Esophagus squamous epithelium (tissue), 5 donors: Measurements from ENCODE around the gene RNU7-1. TPM values are rescaled to one million over a fixed set of nuclear protein-coding genes. Genes with fewer than 3 reads are reported as not detected.

Experiments used
- DNase-seq: peaks from one replicate; lab custom pipeline; 2025; lab: John Stamatoyannopoulos, UW
- H3K27ac ChIP-seq, 4 donors: fragments of 200-600 bp; sonication (generic); one replicate each; pipeline ENCODE4 v1.5.1; 2016 to 2019; ENCODE audit warnings: mild to moderate bottlenecking in 1 of 4
- H3K27me3 ChIP-seq, 4 donors: fragments of 200-600 bp; sonication (generic); 1 replicate in 3 of 4; 2 replicates in 1 of 4; pipeline versions ENCODE4 v1.5.1 to v1.6.0; 2017 to 2021; ENCODE audit warnings: antibody characterized with exemption in 1 of 4
- H3K36me3 ChIP-seq, 3 donors: fragments of 200-600 bp; sonication (generic); one replicate each; pipeline ENCODE4 v1.5.1; 2016 to 2019
- H3K4me1 ChIP-seq, 3 donors: fragments of 200-600 bp; sonication (generic); one replicate each; pipeline ENCODE4 v1.5.1; 2017 to 2019
- H3K4me3 ChIP-seq, 4 donors: fragments of 200-600 bp; sonication (generic); 1 replicate in 3 of 4; 2 replicates in 1 of 4; pipeline ENCODE4 v1.5.1; 2016 to 2019; ENCODE audit warnings: mild to moderate bottlenecking in 2 of 4, moderate library complexity in 1 of 4
- H3K9me3 ChIP-seq, 3 donors: fragments of 200-600 bp; sonication (generic); one replicate each; pipeline ENCODE4 v1.5.1; 2016 to 2019
- CTCF ChIP-seq, 6 experiments: fragments of 450-650 bp in 4 of 6; fragments of 200-600 bp in 2 of 6; sonication (generic) in 2 of 6; IDR thresholded peaks; one replicate each; pipeline ENCODE4 v1.5.1; 2016 to 2019; ENCODE audit warnings: antibody characterized with exemption in 6 of 6, mild to moderate bottlenecking in 4 of 6, moderate library complexity in 4 of 6
- POLR2A ChIP-seq, 4 donors: fragments of 450-650 bp; IDR thresholded peaks; one replicate each; pipeline ENCODE4 v1.6.1; 2017; ENCODE audit warnings: antibody characterized with exemption in 4 of 4, mild to moderate bottlenecking in 4 of 4, moderate library complexity in 3 of 4
- WGBS, 2 donors: methylation state at CpG; one replicate each; pipeline ENCODE4 v1.1.5; 2018; 5-methylcytosine and 5-hydroxymethylcytosine counted together
- intact Hi-C: fragments of 100-400 bp; cut with DNase I; formaldehyde crosslinking; loops from one replicate; pipeline ENCODE4 v1.15.0; 2022
- total RNA-seq, 4 donors: library from RNA; depleted of rRNA; stranded (reverse); fragments of >200 nt; gene quantifications; one replicate each; pipeline ENCODE4 v1.1.0, GENCODE V29; 2016
- donor health status: DM: yes; HTN: yes; CAD: no.

Gene RNU7-1
- total RNA-seq, 4 donors from 2014 or later: not detected

DNA sequence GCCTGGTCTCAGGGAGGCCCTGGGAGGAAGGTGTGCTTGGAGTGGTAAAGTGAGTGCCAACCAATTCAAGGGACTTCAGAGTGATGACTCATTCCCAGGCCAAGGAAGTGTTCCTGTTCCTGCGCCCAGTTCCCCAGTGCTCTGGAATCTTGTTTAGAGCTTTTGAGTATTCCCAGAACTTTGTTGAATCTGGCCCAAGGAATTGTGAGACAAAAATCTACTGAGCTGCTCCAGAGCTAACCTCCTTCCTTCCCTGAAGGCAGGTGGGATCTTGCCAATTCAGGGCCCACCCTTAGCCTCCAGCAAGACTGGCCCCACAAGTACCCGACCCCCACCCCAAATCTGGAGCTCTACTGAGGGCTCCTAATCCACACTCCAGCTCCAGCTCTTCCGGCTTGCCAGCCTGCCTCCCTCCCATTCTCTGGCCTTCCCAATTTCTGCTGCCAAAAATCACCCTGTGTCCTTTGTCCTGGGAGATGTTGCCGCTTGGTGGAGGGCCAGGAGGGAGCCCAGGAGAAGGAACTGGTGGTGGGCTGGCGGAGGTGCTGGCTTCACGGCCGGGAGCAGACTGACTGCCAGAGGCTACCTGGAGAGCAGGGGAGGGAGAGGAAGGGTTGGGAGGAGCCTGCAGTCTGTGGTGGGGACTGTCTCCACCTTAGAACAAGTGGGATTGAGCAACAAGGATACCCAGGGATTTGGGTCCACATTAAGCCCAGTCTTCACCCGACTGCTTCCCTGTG, 17.9 kb upstream of the RNU7-1 start:
- 12 to 30% methylated on average over 3 to 4 of the region's 8 CpGs for WGBS, 2 donors
- no peak for DNase-seq
- peak overlapping the region; percentile 10 to 96 (median 84) for H3K4me3 ChIP-seq

DNA sequence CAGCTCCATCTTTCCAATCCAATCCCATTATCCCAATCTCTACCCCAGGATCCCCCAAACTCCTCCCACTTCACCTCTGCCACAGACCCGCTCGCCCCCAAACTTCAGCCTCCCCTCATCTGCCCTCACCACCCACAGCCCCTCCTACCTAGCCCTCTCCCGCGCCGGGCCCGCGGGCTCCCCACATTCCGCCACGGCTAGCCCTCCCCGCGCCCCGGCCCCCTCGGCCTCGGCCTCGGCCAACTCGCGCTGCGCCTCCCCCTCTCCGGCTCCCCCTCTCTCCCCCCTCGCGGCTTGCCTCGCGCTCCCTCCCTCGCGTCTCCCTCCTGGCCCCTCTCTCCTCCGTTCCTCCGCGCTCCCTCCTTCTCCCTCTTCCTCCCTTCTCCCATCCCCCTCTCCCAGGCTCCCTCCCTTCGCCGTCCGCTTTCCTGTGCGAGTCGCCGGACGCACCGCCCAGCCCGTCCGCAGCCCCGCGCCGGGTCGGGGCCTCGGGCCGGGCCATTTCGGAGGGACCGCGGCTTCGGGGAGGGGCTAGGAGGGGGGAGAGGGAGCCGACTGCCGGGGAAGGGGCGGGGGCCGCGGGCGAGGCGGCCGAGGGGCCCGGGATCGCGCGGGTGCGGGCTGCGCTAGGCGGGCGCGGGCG, 16.1 kb upstream of the RNU7-1 start, which contains the start of gene ATN1:
Gene ATN1, plus strand, starts transcription at position 581 of the 643 bp plus-strand sequence. CDS start 6,043 bp downstream, outside the sequence.
- WGBS, 2 donors: 0 to 2% methylated on average over 23 to 28 of the region's 66 CpGs
- Histone ChIP-seq H3K4me1 (peaks cover 53 to 81% (median 56%) of the 10 kb centered on the region in 3 donors), H3K4me3 (peak within 1 kb of the TSS; percentile 80 to 96 (median 84)), H3K27me3 (no peaks in the 10 kb centered on the region), H3K27ac (peak within 1 kb of the TSS; percentile 91 to 99 (median 98)), H3K9me3 (no peaks in the 10 kb centered on the region), H3K36me3 (peaks cover 0 to 6% (median 0%) of the 10 kb centered on the region in 3 donors)
- TF ChIP-seq POLR2A (IDR thresholded peaks at IDR 0.05) (peak in 2 of 4 donors; percentile 30 to 48), CTCF (IDR thresholded peaks at IDR 0.05) (no peak)
- DNase-seq: no peak
- intact Hi-C loops: loop anchor here (10.0 kb wide), 1 partner anchor 53 kb away; the partner anchor contains the start of gene SPSB2

More for the DNA sequence above, 17.9 kb upstream of the RNU7-1 start:
- intact Hi-C loops: loop anchor here (10.0 kb wide), 1 partner anchor 51 kb away; the partner anchor contains the start of gene SPSB2
- H3K36me3 ChIP-seq: peaks cover 0 to 15% (median 0%) of the 10 kb centered on the region in 3 donors
- H3K4me1 ChIP-seq: peaks cover 47 to 63% (median 52%) of the 10 kb centered on the region in 3 donors
- TF ChIP-seq POLR2A (IDR thresholded peaks at IDR 0.05): peak in 1 of 4 donors; percentile 19
- TF ChIP-seq CTCF (IDR thresholded peaks at IDR 0.05): peak in 1 of 6 experiments; percentile 6
- peak overlapping the region; percentile 91 to 99 (median 98) for H3K27ac ChIP-seq
- no peaks in the 10 kb centered on the region for H3K27me3 ChIP-seq
- no peaks in the 10 kb centered on the region for H3K9me3 ChIP-seq

GRCh38 chr12:6928022-6928702, 15.5 kb upstream of the RNU7-1 start:
- Histone ChIP-seq H3K27me3 (no peaks in the 10 kb centered on the region), H3K4me1 (peaks cover 56 to 88% (median 60%) of the 10 kb centered on the region in 3 donors), H3K36me3 (peaks cover 0 to under 1% (median 0%) of the 10 kb centered on the region in 3 donors), H3K9me3 (no peaks in the 10 kb centered on the region), H3K27ac (peak overlapping the region; percentile 91 to 99 (median 98)), H3K4me3 (peak overlapping the region; percentile 80 to 96 (median 84))
- WGBS, 2 donors: 0% methylated on average over 3 to 6 of the region's 79 CpGs
- TF ChIP-seq CTCF (IDR thresholded peaks at IDR 0.05): no peak
- TF ChIP-seq POLR2A (IDR thresholded peaks at IDR 0.05): no peak
- intact Hi-C loops: loop anchor here (10.0 kb wide), 1 partner anchor 53 kb away; the partner anchor contains the start of gene SPSB2
- DNase-seq: no peak

- H3K27me3 ChIP-seq: no peaks in the 10 kb centered on the region
- DNase-seq: no peak
- WGBS, 2 donors: 10 to 14% methylated on average over 19 of the region's 19 CpGs
- peaks cover 54 to 92% (median 67%) of the 10 kb centered on the region in 3 donors for H3K4me1 ChIP-seq
- peak overlapping the region; percentile 91 to 99 (median 98) for H3K27ac ChIP-seq
- intact Hi-C loops: loop anchor here (10.0 kb wide), 1 partner anchor 54 kb away; the partner anchor contains the start of gene SPSB2
- H3K4me3 ChIP-seq: peak overlapping the region; percentile 80 to 96 (median 84)
- peaks cover 0 to 7% (median 2%) of the 10 kb centered on the region in 3 donors for H3K36me3 ChIP-seq
- no peak for TF ChIP-seq CTCF (IDR thresholded peaks at IDR 0.05)
- peak in 1 of 4 donors; percentile 2 for TF ChIP-seq POLR2A (IDR thresholded peaks at IDR 0.05)
- no peaks in the 10 kb centered on the region for H3K9me3 ChIP-seq
These were observed 14.8 kb upstream of the RNU7-1 start for GRCh38 chr12:6928703-6929407.
